Measurements from ENCODE around the gene LAMA2.

- TF ChIP-seq BCL6 (CRISPR knock-in tag; IDR thresholded peaks at IDR 0.05) = no peak
- no peak for TF ChIP-seq TCF7 (IDR thresholded peaks at IDR 0.05; ENCODE audit: low read depth)
- TF ChIP-seq MYC (CRISPR knock-in tag; IDR thresholded peaks at IDR 0.05; ENCODE audit: borderline replicate concordance) = no peak
- no peak for TF ChIP-seq ZNF644 (CRISPR knock-in tag; IDR thresholded peaks at IDR 0.05; ENCODE audit: low read depth)
- TF ChIP-seq BHLHE40 (IDR thresholded peaks at IDR 0.05; ENCODE audit: low read length) = no peak
Observed at GRCh38 chr6:129486327-129486726, 603.4 kb downstream of the LAMA2 start.

All from HepG2 (cell line).